Measurements from ENCODE around the gene SRD5A1.
"Not testable (repeated sequence)": the region's sequence is repeated elsewhere in the genome, so short reads cannot be mapped to it uniquely, and the experiment has no call there.

SRD5A1 gene

DNA sequence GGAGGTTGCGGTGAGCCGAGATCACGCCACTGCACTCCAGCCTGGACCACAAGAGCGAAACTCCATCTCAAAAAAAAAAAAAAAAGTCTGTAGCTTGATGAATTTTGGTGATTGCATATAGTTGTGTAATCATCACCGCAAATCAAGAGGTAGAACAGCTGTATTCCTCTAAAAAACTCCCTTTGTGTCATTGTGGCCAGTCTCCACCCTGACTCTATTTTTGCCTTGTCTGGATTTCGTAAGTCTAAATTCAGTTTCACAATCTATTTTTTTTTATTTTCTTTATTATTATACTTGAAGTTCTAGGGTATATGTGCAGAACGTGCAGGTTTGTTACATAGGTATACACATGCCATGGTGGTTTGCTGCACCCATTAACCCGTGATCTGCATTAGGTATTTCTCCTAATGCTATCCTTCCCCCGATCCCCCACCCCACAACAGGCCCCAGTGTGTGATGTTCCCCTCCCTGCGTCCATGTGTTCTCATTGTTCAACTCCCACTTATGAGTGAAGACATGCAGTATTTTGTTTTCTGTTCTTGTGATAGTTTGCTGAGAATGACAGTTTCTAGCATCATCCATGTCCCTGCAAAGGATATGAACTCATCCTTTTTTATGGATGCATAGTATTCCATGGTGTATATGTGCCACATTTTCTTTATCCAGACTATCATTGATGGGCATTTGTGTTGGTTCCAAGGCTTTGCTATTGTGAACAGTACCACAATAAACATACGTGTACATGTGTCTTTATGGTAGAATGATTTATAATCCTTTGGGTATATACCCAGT, 12.5 kb downstream of the SRD5A1 start:
- not testable (repeated sequence) for DNase-seq

DNA sequence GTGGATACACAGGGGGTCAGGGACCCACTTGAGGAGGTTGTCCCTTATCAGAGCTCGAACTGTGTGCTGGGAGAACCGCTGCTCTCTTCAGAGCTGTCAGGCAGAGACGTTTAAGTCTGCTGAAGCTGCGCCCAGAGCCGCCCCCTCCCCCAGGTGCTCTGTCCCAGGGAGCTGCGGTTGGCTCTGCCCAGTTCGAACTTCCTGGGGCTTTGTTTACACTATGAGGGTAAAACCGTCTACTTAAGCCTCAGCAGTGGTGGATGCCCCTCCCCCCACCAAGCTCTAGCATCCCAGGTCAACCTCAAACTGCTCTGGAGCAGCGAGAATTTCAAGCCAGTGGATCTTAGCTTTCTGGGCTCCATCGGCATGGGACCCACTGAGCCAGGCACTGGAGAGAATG, 15.9 kb downstream of the SRD5A1 start:
- DNase-seq, result no peak

DNA sequence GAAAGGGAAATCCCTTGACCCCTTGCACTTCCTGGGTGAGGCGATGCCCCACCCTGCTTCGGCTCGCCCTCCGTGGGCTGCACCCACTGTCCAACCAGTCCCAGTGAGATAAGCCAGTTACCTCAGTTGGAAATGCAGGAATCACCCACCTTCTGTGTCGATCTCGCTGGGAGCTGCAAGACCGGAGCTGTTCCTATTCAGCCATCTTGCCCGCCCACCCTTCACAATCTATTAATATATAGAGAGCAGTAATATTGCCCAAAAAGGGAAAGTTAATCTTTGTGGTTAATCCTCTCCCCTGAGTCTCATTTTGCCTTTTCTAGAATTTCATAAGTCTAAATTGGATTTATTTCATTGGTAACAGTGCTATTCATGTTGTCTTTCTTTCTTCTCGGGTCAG, 16.4 kb downstream of the SRD5A1 start:
- DNase-seq, result no peak

DNA sequence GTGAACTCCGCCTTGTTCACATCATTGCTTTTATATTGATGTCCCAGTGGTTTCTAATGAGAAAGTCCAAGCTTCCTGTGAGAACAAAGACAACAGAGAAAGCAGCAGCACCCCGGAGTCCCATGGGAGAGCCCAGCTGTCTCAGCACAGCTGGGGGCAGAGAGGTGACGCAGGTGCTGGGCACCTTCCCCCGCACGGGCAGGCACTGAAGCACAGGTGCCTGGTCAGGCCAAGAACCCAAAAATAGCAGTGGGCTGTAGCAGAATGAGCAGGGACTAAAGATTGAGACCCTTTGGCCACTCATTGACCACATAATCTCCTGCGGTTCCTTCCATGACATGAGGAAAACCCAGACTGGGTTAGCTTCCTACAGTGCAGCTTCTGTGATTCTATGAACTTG, 18.8 kb downstream of the SRD5A1 start:
- DNase-seq, result no peak

DNA sequence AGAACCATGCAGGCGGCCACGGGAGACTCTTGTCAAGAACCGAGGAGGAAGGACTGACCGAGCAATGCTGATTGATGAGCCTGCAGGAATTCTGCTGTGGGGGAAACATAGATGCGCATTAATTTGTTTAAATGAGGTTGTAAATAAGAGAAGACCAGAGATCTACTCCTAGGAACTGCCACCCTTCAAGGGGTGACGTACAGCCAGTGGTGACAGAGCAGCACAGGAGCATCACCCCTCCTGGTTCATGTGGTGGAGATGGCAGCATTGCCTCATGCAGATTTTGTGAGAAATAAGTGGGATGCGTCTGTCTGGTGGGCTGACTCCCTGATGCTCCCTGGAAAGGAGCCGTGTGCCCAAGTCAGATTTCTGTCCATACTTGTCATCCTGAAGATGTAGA, 22.2 kb downstream of the SRD5A1 start:
- no peak for DNase-seq

DNA sequence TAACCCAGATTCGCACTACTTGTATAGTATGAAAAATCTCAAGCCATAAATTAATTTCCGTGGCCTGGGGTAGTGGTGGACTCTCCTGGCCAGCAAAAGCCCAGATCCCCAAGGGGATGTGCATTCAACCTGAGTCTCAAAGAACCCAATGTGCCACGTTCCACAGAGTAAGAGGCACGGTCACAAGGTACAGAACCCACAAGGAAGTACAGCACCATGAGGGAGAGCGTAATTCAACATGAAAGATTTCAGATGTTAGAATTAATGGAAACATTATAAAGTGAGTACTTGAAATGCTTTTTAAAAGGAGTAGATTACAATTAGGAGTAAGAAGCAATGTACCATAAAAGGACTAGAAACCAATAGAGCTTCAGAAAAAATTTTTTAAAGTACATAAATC, 23.4 kb downstream of the SRD5A1 start:
- DNase-seq, result no peak

DNA sequence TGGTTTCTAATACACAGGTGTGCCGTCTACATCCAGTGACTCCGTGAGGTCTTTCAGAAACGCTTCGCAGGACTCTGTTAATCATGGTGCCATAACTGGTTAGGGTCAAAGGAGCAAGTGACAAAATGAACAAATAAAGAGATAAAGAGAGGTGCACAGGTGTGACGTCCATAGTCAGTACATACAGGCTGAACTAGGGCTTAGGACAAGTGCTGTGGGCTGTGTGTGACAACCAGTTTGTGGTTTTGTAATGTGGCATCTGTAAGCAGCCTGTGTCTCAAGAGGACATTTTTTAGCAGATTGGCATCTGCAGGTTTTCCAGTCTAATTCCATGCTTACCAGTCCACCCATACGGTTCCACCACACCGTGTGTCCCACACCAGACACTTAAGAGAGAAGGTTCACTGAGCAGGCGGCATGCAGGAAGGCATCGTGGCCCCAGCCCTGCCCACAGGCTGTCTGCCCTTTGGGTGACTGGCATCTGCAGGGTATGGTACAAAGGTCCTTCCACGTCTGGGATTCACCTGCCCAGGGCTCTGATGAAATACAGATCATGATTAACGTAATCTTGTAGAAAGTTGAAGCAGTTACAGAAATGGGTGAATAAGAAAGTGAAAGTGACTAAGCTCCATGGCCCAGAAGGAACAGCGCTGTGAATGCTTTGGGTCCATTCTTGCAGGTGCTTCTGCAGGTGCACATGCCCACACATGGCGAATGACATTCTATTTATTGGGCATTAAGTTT, 26.9 kb downstream of the SRD5A1 start:
- no peak for DNase-seq

DNA sequence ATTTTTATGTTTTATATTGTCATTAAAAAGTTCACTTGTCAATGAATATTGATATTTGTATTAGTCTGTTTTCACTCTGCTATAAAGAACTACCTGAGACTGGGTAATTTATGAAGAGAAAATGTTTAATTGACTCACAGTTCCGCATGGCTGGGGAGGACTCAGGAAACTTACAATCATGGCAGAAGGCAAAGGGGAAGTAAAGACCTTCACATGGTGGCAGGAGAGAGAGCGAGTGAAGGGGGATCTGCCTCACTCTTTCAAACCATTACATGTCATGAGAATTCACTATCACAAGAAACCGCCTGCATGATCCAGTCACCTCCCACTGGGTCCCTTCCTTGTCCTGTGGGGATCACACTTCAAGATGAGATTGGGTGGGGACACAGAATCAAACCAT, 27.4 kb downstream of the SRD5A1 start:
- no peak for DNase-seq

DNA sequence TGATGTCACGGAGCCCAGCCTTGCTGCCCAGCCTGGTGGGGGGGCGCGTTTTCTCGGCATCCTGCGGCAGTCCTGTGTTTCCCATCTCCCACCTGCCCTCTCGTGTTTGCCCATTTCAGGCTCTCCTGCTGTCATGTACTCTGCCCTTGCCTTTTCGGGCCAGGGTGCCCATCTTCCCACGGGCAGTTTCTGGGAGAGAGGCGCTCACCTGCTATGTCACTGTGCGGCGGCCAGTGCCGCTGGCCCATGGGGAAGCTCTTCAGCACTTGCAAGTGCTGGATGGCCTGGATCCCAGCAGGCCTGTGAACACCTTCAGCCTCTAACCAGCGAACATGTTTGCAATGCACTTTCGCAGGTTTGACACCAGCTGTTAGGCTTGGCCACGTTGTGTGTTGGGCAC, 33.5 kb downstream of the SRD5A1 start:
- no peak for DNase-seq

DNA sequence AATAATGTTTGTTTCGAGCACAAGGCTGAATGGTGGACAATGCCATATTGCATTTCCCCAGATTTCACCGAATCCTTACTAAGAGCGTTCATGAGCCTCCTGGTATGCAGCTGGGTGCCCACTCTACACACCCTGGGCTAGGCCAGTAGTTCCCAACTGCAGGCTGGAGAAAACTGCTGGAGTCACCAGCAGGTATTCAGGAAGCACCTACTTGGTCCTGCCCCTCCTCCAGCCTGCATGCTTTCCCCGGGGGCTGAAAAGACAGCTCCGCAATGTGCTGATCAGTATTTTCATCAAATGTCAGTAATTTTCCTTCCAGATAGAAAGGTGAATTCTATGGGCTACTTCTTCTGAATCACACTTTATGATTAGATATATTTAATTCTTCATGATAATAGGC, 34.4 kb downstream of the SRD5A1 start:
- DNase-seq, result no peak

DNA sequence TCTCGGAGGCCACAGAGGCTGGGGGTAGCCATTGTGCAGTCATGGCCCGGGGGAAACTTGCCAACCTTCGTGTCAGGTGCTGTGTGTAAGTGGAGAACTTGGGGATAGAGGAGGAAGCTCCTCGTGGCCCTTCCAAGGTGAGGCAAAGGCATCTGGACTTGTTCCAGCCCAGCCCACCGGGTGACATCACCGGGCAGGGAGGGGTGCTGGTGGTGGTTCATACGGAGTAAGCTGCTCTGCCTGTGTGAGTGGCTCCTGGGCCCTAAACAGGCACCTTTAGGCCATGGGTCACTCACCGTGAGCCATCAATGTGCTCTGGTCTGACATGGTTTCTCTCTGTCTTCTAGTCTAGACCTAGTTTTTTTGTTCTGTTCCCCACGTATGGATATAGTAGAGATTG, 35.5 kb downstream of the SRD5A1 start:
- DNase-seq, result not testable (repeated sequence)

DNA sequence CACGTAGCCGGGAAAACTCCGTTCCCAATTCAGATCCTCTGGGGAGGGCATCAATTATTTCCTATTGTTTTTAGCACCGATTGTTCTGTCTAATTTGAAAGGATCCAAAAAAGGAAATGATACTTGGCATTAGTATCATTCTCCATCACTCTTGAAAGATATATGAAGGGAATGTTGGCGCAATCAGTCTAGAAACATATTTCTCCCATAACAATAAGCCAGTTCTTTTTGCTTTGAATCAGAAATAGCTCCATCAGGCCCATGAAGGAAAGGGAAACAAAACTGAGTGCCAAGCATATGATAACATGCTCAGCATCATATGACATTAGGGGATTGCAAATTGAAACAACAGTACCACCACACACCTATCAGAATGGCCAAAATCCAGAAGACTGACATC, 39.8 kb downstream of the SRD5A1 start:
- DNase-seq, result no peak

DNA sequence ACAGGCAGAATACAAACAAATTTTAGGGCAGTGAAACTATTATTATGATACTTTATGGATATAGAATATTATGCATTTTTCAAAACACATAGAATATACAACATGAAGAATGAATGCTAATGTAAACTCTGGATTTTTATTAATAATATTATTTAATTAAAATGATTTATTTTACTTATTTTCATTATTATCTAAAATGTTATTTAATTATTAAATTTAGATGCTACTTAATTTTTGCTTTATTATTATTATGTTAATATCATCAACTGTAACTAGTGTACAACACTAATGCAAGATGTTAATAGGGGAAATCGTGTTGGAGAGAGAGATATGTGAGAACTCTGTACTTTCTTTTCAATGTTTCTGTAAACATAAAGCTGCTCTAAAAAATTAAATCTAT, 40.7 kb downstream of the SRD5A1 start:
- DNase-seq, result no peak

DNA sequence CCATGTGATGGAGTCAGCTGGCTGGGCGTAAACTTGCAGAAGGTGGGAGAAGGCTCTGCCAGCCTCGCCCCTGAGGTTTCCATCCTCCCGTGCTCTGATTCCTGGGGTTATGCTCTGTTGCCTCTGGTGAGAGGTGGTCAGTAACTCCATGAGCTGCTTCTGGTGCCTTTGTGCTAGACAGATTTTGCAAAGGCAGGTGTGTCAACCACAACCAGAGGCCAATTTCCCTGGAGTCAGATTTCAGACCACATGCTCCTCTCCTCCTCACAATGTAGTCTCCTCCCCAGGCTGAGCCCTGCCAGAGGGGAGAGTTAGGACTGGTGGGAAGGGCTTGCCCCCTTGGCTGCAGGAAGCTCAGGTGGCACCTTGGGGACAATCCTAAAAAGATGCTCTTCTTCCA, 41.2 kb downstream of the SRD5A1 start:
- DNase-seq, result peak; percentile 50

DNA sequence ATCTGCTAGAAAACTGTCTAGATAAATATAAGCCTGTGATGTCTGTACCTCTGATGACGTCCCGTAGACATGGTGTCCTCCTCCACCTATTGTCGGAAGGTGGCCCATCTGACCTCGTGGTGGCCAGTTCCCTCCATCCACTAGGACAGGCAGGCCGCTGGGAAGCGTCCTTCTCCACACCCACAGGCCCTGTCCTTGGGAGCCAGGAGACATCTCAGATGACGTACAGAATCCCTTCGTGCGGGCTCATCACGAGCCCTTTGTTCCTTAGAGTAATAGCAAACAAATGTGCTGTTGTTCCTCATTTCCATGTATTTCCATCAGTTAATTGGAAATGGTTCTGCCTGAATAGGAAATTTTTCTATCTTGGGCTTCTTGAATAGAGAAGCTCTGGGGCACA, 41.6 kb downstream of the SRD5A1 start:
- DNase-seq, result no peak

DNA sequence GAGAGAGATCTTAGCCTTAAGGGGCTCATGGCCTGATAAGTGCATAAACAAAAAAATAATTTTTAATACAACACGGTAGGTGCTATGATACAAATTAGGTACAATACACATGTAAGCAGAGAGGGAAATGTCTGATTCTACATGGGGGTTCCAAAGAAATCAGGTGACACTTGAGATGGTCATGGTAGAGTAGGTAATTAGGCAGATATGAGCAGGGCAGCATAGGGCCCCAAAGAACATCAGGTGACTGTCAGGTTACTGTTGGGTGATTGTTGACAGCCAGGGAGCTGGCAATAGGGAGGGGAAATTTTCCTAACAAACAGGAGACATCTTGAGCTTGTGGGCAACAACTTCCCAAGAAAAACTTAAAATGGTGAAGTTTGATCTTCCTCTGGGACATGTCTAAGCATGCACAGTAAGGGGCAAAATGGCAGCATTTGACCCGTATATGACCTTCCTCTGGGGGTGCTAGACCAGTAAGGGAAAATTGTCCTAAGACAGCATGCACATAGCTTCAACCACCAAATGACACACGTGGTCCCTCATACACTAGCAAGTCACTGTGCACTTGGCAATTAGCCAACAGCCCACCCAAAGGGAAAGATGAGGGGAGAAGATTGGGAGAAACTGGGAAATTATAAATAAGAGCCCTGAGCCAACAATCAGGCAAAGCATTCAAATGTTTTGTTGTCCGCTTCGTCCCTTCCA, 42.7 kb downstream of the SRD5A1 start:
- DNase-seq, result no peak

DNA sequence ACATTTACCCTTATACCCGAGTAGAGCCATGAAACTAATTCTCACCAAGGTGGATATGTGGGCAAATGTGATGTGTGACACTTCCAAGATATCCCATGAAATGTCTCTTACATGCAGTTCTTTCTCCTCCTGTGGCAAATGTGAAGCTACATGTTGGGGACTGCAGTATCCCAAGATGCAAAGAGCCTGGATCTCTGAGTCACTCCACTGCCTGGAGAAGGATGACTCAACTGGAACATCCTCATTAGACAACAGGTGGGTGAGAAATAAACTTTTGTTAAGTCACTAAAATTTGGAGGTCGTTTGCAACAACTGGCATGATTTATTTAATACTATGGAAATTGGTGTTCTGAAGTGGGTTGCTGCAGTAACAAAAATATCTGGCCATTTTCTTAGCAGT, 43.5 kb downstream of the SRD5A1 start:
- no peak for DNase-seq

DNA sequence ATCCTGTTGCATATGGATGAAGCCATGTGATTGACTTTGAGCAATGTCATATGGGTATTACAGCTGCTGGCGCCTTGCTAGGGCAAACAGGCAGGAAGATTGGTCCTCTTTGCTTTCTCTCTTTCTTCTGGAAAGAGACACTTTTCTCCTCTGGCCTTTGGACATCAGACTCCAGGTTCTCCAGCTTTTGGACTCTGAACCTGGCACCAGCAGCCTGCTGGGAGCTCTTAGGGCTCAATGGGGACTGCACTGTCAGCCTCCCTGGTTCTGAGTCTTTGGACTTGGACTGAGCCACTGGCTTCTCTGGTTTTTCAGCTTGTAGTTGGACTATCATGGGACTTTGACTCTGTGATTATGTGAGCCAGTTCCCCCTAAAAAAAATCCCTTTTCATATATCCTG, 45.1 kb downstream of the SRD5A1 start:
- DNase-seq, result no peak

DNA sequence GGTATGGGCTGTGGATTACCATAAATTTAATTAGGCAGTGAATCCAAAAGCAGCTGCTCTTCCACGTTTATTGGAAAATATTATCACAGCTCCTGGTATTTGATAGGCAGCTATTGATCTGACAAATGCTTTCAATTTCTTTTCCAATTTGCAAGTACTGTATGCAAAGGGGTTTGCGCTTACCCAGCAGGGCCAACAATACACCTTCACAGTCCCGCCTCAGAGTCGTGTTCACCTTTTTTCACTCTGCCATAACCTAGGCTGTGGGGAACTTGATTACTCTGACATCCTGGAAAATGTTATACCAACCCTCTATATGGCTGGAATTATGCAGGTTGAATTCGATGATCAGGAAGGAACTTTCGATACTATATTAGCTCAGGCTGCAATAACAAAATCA, 47.7 kb downstream of the SRD5A1 start:
- DNase-seq, result no peak

DNA sequence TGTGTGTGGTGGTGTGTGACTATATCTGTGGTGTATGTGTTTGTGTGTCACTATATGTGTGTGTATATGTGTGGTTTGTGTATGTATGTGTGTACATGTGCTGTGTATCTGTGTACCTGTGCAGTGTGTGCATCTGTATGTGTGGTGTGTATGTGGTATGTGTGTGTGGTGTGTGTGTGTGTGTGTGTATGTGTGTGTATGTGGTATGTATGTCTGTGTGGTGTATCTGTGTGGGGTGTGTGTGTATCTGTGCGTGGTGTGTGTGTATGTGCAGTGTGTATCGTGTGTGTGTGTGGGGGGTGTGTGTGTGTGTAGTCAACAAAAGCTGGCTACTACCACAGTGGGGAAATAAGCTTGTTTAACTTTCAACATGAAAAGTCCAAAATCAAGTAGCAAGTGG, 48.4 kb downstream of the SRD5A1 start:
- DNase-seq, result no peak

DNA sequence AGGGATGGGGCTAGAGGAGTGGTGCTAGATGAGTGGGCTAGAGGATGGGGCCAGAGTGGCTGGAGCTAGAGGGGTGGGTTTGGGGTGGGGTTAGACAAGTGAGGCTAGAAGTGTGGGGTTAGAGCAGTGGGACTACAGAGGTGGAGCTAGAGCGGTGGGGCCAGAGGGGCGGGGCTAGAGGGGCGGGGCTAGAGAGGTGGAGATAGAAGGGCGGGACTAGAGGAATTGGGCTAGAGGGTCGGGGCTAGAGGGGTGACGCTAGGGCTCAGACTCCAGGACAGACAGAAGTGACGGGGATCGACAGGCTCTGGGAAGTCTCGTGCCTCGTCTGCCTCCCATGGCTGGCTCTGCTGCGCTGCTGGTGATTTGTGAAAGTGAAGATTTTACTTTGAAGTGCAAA, 49.0 kb downstream of the SRD5A1 start:
- DNase-seq, result no peak

DNA sequence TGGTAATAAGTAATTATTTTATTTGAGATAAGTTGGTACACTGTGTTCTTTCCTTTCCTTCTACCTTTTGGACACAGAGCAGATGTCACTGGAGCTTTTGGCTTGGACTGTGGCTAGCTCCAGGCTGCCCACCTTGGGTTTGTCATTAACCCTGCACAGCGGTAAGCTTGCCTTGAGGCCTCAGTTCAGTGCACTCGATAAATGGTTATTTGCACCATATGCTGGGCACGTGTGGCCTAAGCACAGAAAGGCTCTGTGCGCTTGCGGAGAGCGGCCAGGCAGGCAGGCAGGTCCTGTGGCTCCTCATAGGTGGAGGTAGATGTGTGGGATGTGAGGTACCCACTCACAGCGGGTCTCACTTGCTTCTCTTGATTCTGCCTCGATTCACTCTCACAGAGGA, 50.0 kb downstream of the SRD5A1 start:
- DNase-seq, result no peak

DNA sequence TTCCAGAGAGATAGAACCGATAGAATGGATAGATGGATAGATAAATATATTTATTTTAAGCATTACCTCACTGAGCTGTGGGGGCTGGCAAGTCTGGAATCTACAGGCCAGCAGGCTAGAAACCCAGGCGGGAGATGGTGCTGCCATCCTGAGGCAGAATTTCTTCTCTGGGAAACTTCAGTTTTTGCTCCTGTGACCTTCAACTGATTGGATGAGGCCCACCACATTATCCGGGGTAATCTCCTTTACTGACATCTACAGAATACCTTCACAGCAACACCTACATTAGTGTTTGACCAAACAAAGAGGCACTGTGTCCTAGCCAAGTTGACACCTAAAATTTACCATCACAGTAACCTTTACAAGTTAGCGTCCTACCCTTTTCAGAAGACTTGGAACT, 50.8 kb downstream of the SRD5A1 start:
- DNase-seq, result no peak

DNA sequence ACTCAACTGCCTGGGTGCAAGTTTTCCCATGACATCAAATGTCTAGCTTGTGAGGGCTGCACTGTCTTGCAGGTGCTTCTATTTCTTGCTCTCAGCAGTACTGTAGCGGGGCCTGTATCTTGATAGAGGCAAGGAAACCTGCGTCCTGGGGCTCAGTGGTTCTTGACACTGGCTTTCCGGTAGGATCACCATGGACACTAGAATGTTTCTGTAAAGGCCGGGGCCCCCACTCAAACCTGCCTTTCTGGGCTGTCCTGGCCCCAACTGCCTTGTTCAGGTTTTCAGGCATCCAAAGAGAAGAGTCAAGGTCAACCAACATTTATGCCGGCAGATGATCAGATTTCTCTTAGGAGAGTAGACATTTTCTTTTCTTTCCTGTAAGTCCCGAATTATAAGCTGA, 53.3 kb downstream of the SRD5A1 start:
- no peak for DNase-seq

Data from NCI-H187 treated with DMSO at 0.1 percent for 48 hours (cell line).